PC-9 (cell line): Measurements from ENCODE around the gene CASR. TPM values are rescaled to one million over a fixed set of nuclear protein-coding genes. Genes with fewer than 3 reads are reported as not detected.

Source experiments
- BruUV-seq: library from RNA; stranded (reverse); fragments of 400-500 nt; replicated peaks from 2 replicates; lab custom pipeline; 2021; lab: Mats Ljungman, UMichigan
- CTCF ChIA-PET: fragments of 300-600 bp; sonication (Branson Sonifier 250); formaldehyde crosslinking; loops from one replicate; lab custom pipeline; 2022; ENCODE audit warnings: antibody characterized with exemption; lab: Charles Lee
- POLR2A ChIA-PET: fragments of 300-600 bp; sonication (Branson Sonifier 250); formaldehyde crosslinking; loops from one replicate; lab custom pipeline; 2022; ENCODE audit warnings: antibody characterized with exemption; ENCODE audit not compliant: unreplicated experiment; lab: Charles Lee
- DNase-seq, 2 experiments: peaks; one replicate each; pipeline versions ENCODE4 v3.0.0 to v3.0.0-alpha.2; 2015 to 2022; ENCODE audit warnings: mixed read lengths in 1 of 2
- H2AFZ ChIP-seq: fragments of 200-600 bp; sonication (generic); 2 replicates; pipeline ENCODE4 v1.8.1; 2017; ENCODE audit warnings: antibody characterized with exemption
- H3F3A ChIP-seq: fragments of 200-600 bp; sonication (generic); 2 replicates; pipeline ENCODE4 v1.8.1; 2017; ENCODE audit warnings: antibody characterized with exemption, mild to moderate bottlenecking, low read depth; ENCODE audit not compliant: insufficient read depth
- H3K27ac ChIP-seq: fragments of 200-600 bp; sonication (generic); 2 replicates; pipeline ENCODE4 v1.6.1; 2016; ENCODE audit warnings: mixed run types
- H3K27me3 ChIP-seq: fragments of 200-600 bp; sonication (generic); 2 replicates; pipeline ENCODE4 v1.6.1; 2016; ENCODE audit warnings: low read depth, mixed run types; ENCODE audit not compliant: insufficient read depth
- H3K36me3 ChIP-seq: fragments of 200-600 bp; sonication (generic); 2 replicates; pipeline ENCODE4 v1.6.1; 2016; ENCODE audit warnings: low read depth, mixed run types
- H3K4me1 ChIP-seq: fragments of 200-600 bp; sonication (generic); replicated peaks from 2 replicates; pipeline ENCODE4 v1.6.1; 2016; ENCODE audit warnings: mixed run types; ENCODE audit not compliant: insufficient read depth
- H3K4me2 ChIP-seq: fragments of 200-600 bp; sonication (generic); 2 replicates; pipeline ENCODE4 v1.6.1; 2017; ENCODE audit warnings: mixed run types
- H3K4me3 ChIP-seq: fragments of 200-600 bp; sonication (generic); 2 replicates; pipeline ENCODE4 v1.6.1; 2016; ENCODE audit warnings: mixed run types
- H3K79me2 ChIP-seq: fragments of 200-600 bp; sonication (generic); 2 replicates; pipeline ENCODE4 v1.6.1; 2017; ENCODE audit warnings: low read depth, mixed run types
- H3K9me2 ChIP-seq: fragments of 200-600 bp; sonication (generic); 2 replicates; pipeline ENCODE4 v1.8.1; 2017; ENCODE audit warnings: mild to moderate bottlenecking; ENCODE audit not compliant: insufficient read depth
- H3K9me3 ChIP-seq: fragments of 200-600 bp; sonication (generic); 2 replicates; pipeline ENCODE4 v1.8.1; 2016; ENCODE audit warnings: low read depth; ENCODE audit not compliant: insufficient read depth
- H4K20me1 ChIP-seq: fragments of 200-600 bp; sonication (generic); 2 replicates; pipeline ENCODE4 v1.8.1; 2017; ENCODE audit not compliant: insufficient read depth
- CTCF ChIP-seq: fragments of 200-600 bp; sonication (generic); conservative IDR thresholded peaks from 2 replicates; pipeline ENCODE4 v1.6.1; 2017; ENCODE audit warnings: mixed run types, antibody characterized with exemption, mild to moderate bottlenecking, moderate library complexity
- EZH2 ChIP-seq: fragments of 200-600 bp; sonication (generic); IDR thresholded peaks from 2 replicates; pipeline ENCODE4 v1.8.0; 2017; ENCODE audit warnings: antibody characterized with exemption, low read depth
- intact Hi-C: fragments of 100-400 bp; cut with micrococcal nuclease; formaldehyde crosslinking; loops from one replicate; pipeline ENCODE4 v1.10.0; 2022; ENCODE audit not compliant: unreplicated experiment
- total RNA-seq: library from RNA; stranded (reverse); gene quantifications from 2 replicates; pipeline ENCODE4 v1.2.3, GENCODE V29; 2021

The CASR gene
- total RNA-seq, 1 experiment from 2014 or later, result not detected

DNA sequence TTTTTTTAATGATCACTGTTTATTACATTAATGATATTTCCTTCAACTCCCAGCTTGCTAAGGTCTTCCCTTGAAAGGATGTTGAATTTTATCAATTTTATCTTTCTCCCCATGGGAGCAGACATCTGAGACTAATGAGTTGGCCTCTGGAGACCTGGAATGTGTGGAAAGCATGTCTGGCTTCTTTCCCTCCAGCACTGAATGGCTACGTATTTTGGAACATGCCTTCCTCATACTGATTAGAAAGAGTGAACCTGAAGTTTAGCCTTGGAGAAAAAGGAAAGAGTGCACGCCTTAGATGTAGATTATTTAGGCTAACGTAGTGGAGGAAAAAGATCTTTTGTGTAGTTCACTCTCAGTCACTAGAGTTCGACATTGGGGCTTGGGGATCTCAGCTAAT, 25.1 kb downstream of the CASR start:
- DNase-seq, result no peak
- no peaks in the 10 kb centered on the region for H3K9me3 ChIP-seq
- H3K4me1 ChIP-seq, result no peaks in the 10 kb centered on the region
- H3K27me3 ChIP-seq, result peaks cover 13% of the 10 kb centered on the region
- intact Hi-C loops, result no loop called here
- BruUV-seq, result no TSS peak
- TF ChIP-seq EZH2 (no peak), CTCF (no peak)
- H3K36me3 ChIP-seq, result no peaks in the 10 kb centered on the region
- no peak overlapping the region for H2AFZ ChIP-seq
- H3K9me2 ChIP-seq, result no peaks in the 10 kb centered on the region
- H4K20me1 ChIP-seq, result no peaks in the 10 kb centered on the region
- no peaks in the 10 kb centered on the region for H3K79me2 ChIP-seq
- no peak overlapping the region for H3K4me2 ChIP-seq
- ChIA-PET POLR2A (no interaction called here), CTCF (no interaction called here)
- H3F3A ChIP-seq, result no peaks in the 10 kb centered on the region
- H3K4me3 ChIP-seq, result no peak overlapping the region
- no peak overlapping the region for H3K27ac ChIP-seq

- Histone ChIP-seq H3F3A (no peaks in the 10 kb centered on the region), H3K4me2 (no peak overlapping the region), H3K79me2 (no peaks in the 10 kb centered on the region), H4K20me1 (no peaks in the 10 kb centered on the region), H3K36me3 (no peaks in the 10 kb centered on the region), H3K4me3 (no peak overlapping the region), H3K4me1 (no peaks in the 10 kb centered on the region), H3K9me3 (no peaks in the 10 kb centered on the region), H3K9me2 (no peaks in the 10 kb centered on the region), H3K27ac (no peak overlapping the region), H3K27me3 (peaks cover 33% of the 10 kb centered on the region), H2AFZ (no peak overlapping the region)
- intact Hi-C loops, result no loop called here
- ChIA-PET POLR2A (no interaction called here), CTCF (no interaction called here)
- no peak for DNase-seq
- TF ChIP-seq CTCF, result no peak
- no peak for TF ChIP-seq EZH2
- no TSS peak for BruUV-seq
Observed at GRCh38 chr3:122213650-122214049, 30.2 kb downstream of the CASR start.

DNA sequence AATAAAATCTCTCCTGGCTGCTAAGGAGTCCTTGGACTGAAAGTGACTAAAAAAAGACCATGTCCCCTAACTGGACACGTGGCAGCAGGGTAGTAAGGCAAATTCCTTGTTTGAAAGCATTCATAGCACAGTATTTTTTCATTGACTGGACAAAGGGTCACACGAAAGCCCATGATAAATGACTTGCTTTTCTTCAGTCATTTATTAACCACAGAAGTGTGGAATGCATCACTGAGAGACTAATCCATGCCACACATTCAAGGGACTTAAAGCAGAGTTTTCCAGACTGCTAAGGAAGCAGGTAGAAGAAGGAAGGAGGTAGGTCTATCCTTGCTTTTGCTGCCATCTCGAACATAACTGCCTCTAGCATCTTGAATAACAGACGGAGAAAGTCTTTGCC, 31.2 kb downstream of the CASR start:
- DNase-seq, result no peak
- H3K27me3 ChIP-seq, result peaks cover 32% of the 10 kb centered on the region
- no peaks in the 10 kb centered on the region for H3K9me2 ChIP-seq
- H3F3A ChIP-seq, result no peaks in the 10 kb centered on the region
- no peak overlapping the region for H2AFZ ChIP-seq
- H3K4me2 ChIP-seq, result no peak overlapping the region
- ChIA-PET POLR2A (no interaction called here), CTCF (no interaction called here)
- intact Hi-C loops, result no loop called here
- H4K20me1 ChIP-seq, result no peaks in the 10 kb centered on the region
- no peak overlapping the region for H3K4me3 ChIP-seq
- TF ChIP-seq CTCF (no peak), EZH2 (no peak)
- no peaks in the 10 kb centered on the region for H3K36me3 ChIP-seq
- H3K79me2 ChIP-seq, result no peaks in the 10 kb centered on the region
- no peaks in the 10 kb centered on the region for H3K4me1 ChIP-seq
- BruUV-seq, result no TSS peak
- no peaks in the 10 kb centered on the region for H3K9me3 ChIP-seq
- H3K27ac ChIP-seq, result no peak overlapping the region
